Stomach smooth muscle (tissue), 2 donors: ENCODE results near the gene C12orf43.

Experiments used
- H3K27ac ChIP-seq: one replicate; pipeline ENCODE4 v1.7.0; 2013; ENCODE audit warnings: mild to moderate bottlenecking, low read length, inconsistent platforms
- H3K27me3 ChIP-seq, 2 donors: one replicate each; pipeline ENCODE4 v1.7.0; 2013; ENCODE audit warnings: low read length in 2 of 2; ENCODE audit not compliant: insufficient read depth in 2 of 2, control insufficient read depth in 1 of 2
- H3K36me3 ChIP-seq, 2 donors: one replicate each; pipeline ENCODE4 v1.7.0; 2013; ENCODE audit warnings: low read length in 2 of 2; ENCODE audit not compliant: control insufficient read depth in 2 of 2, insufficient read depth in 2 of 2
- H3K4me1 ChIP-seq: one replicate; pipeline ENCODE4 v1.7.0; 2013; ENCODE audit warnings: low read length; ENCODE audit not compliant: control insufficient read depth, insufficient read depth
- H3K4me3 ChIP-seq, 2 donors: one replicate each; pipeline ENCODE4 v1.7.0; 2013; ENCODE audit warnings: low read length in 2 of 2
- H3K9ac ChIP-seq, 2 donors: one replicate each; pipeline ENCODE4 v1.7.0; 2013; ENCODE audit warnings: low read length in 2 of 2, mild to moderate bottlenecking in 1 of 2
- H3K9me3 ChIP-seq, 2 donors: one replicate each; pipeline ENCODE4 v1.7.0; 2013; ENCODE audit warnings: low read length in 2 of 2; ENCODE audit not compliant: control insufficient read depth in 2 of 2
- donor health status: healthy.
- donor health status: Pancreatic carcinoma.

C12orf43 gene

DNA sequence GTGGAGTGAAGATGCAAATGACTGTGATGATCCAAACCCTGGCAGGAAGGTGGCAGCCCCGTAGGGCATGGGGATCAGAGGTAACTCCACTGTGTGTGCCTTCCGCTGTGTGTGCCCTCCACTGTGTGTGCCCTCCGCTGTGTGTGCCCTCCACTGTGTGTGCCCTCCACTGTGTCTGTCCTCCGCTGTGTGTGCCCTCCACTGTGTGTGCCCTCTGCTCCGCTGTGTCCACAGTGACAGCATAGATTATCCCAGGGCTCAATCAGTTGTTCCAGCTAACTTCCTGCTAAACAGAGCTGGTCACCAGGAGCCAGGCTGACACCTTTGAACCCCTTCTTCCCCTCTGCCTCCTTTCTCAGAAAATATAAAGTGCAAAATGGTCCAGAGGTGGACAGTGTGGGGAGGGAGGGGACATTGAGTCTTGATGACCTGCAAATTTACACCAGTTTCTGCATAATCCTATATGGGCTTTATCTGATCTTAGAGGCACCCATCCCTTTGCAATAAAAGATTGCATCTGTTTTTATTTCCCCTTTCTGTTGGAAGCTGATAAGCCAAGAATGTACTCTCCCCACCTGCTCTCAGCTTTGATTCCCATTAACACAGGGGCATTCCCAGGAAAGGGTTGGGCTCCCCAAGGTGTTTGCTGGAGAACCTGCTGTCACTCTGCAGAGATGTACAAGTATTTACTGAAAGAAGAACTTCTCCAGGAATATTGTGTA is 59.5 kb downstream of the C12orf43 start:
- H3K4me1 ChIP-seq, result no peaks in the 10 kb centered on the region
- H3K27ac ChIP-seq, result no peak overlapping the region

DNA sequence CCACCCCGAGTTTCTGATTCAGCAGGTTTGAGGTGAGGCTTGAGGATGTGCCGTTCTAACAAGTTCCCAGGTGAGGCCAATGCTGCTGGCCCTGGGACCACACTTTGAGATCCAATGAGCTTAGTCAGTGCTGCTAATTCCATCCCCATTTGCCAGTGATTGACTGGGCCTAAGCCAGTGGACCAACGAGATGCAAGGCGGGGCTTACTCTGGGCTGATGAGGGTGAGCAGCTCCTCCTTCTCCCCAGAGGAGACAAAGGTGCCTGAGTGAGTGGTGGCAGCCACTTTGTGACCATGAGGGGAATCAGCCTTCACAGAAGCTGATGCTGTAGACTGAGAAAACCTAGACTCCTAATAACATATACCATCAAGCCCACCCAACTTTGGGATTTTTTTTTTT is 61.1 kb downstream of the C12orf43 start:
- Histone ChIP-seq H3K36me3 (no peaks in the 10 kb centered on the region), H3K9ac (no peak overlapping the region), H3K27me3 (no peaks in the 10 kb centered on the region), H3K27ac (no peak overlapping the region), H3K4me1 (no peaks in the 10 kb centered on the region), H3K4me3 (no peak overlapping the region), H3K9me3 (peaks cover 0 to 3% of the 10 kb centered on the region in 2 donors)

More for the DNA sequence above, 59.5 kb downstream of the C12orf43 start:
- Histone ChIP-seq H3K9me3 (peaks cover 0 to 3% of the 10 kb centered on the region in 2 donors), H3K9ac (no peak overlapping the region), H3K4me3 (no peak overlapping the region), H3K27me3 (no peaks in the 10 kb centered on the region), H3K36me3 (no peaks in the 10 kb centered on the region)

DNA sequence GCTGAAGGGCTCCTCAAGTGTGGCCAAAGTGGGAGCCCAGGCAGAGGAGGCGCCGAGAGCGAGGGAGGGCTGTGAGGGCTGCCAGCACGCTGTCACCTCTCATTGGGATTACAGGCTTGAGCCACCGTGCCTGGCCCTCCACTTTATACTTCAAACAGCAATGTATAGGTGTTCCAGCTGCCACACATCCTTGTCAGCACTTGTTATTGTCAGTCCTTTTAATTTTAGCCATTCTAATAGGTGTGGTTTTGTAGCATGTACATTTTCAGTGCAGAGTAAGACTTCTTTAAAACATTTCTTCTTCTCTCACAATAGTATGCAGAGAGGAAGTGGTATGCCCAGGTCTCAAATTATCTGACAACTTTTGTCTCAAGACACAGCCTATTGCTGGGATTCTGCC is 65.5 kb downstream of the C12orf43 start:
- no peak overlapping the region for H3K4me3 ChIP-seq
- H3K9ac ChIP-seq, result no peak overlapping the region
- peaks cover 0 to 3% of the 10 kb centered on the region in 2 donors for H3K9me3 ChIP-seq
- no peak overlapping the region for H3K27ac ChIP-seq
- H3K4me1 ChIP-seq, result no peaks in the 10 kb centered on the region
- H3K36me3 ChIP-seq, result no peaks in the 10 kb centered on the region
- H3K27me3 ChIP-seq, result no peaks in the 10 kb centered on the region
